ENCODE data around the gene SELPLG. TPM values are rescaled to one million over a fixed set of nuclear protein-coding genes. Genes with fewer than 3 reads are reported as not detected.

The SELPLG gene
- total RNA-seq, 2 experiments from 2014 or later, result 289 to 301 TPM

- Mint-ChIP-seq H3K9me3 (no peaks in the 10 kb centered on the region), H3K27ac (no peak overlapping the region), H3K36me3 (ENCODE audit: low read depth) (peaks cover 19% of the 10 kb centered on the region), H3K27me3 (no peaks in the 10 kb centered on the region), H3K4me3 (no peak overlapping the region), H3K4me1 (peaks cover 13% of the 10 kb centered on the region)
- ChIA-PET CTCF (interaction anchor here (1.0 to 2.0 kb wide), 4 partner anchors 9 to 35 kb away, joined by 3 to 15 read pairs (median 6); no protein-coding TSS in a partner anchor), POLR2A (interaction anchor here (1.1 to 5.6 kb wide), 2 partner anchors 20 to 89 kb away, joined by 3 to 48 read pairs; partner anchors contain the start of gene SELPLG)
- DNase-seq, result no peak
These were observed 19.4 kb upstream of the SELPLG start for GRCh38 chr12:108653082-108653516.

GRCh38 chr12:108650083-108650482 is 16.4 kb upstream of the SELPLG start:
- Mint-ChIP-seq H3K27me3 (no peaks in the 10 kb centered on the region), H3K9me3 (no peaks in the 10 kb centered on the region), H3K27ac (no peak overlapping the region), H3K4me3 (no peak overlapping the region), H3K36me3 (ENCODE audit: low read depth) (peaks cover 26% of the 10 kb centered on the region), H3K4me1 (peaks cover 34% of the 10 kb centered on the region)
- no peak for DNase-seq
- CTCF ChIA-PET, result interaction anchor here (0.6 to 4.3 kb wide), 3 partner anchors 14 to 203 kb away, joined by 3 to 19 read pairs (median 3); no protein-coding TSS in a partner anchor
- POLR2A ChIA-PET, result interaction anchor here (5.6 kb wide), 1 partner anchor 17 kb away, joined by 48 read pairs; the partner anchor contains the start of gene SELPLG

GRCh38 chr12:108649669-108650068 is 16.0 kb upstream of the SELPLG start:
- Mint-ChIP-seq H3K27ac (no peak overlapping the region), H3K4me3 (no peak overlapping the region), H3K27me3 (no peaks in the 10 kb centered on the region), H3K36me3 (ENCODE audit: low read depth) (peaks cover 28% of the 10 kb centered on the region), H3K9me3 (no peaks in the 10 kb centered on the region), H3K4me1 (peaks cover 34% of the 10 kb centered on the region)
- POLR2A ChIA-PET, result interaction anchor here (5.6 kb wide), 1 partner anchor 17 kb away, joined by 48 read pairs; the partner anchor contains the start of gene SELPLG
- no peak for DNase-seq
- CTCF ChIA-PET, result interaction anchor here (1.5 to 4.3 kb wide), 2 partner anchors 15 to 42 kb away, joined by 3 to 19 read pairs; no protein-coding TSS in a partner anchor

- Mint-ChIP-seq H3K36me3 (ENCODE audit: low read depth) (peaks cover 32% of the 10 kb centered on the region), H3K4me1 (peaks cover 34% of the 10 kb centered on the region), H3K27ac (no peak overlapping the region), H3K4me3 (no peak overlapping the region), H3K9me3 (no peaks in the 10 kb centered on the region), H3K27me3 (no peaks in the 10 kb centered on the region)
- CTCF ChIA-PET, result interaction anchor here (4.3 kb wide), 1 partner anchor 15 kb away, joined by 19 read pairs; no protein-coding TSS in a partner anchor
- POLR2A ChIA-PET, result interaction anchor here (5.6 kb wide), 1 partner anchor 16 kb away, joined by 48 read pairs; the partner anchor contains the start of gene SELPLG
- no peak for DNase-seq
These were observed 15.4 kb upstream of the SELPLG start for GRCh38 chr12:108649126-108649525.

GRCh38 chr12:108648371-108648770 is 14.7 kb upstream of the SELPLG start:
- Mint-ChIP-seq H3K36me3 (ENCODE audit: low read depth) (peaks cover 32% of the 10 kb centered on the region), H3K4me3 (no peak overlapping the region), H3K4me1 (peaks cover 38% of the 10 kb centered on the region), H3K27me3 (no peaks in the 10 kb centered on the region), H3K27ac (no peak overlapping the region), H3K9me3 (no peaks in the 10 kb centered on the region)
- DNase-seq, result no peak
- ChIA-PET POLR2A (interaction anchor here (4.9 kb wide), 1 partner anchor 15 kb away, joined by 84 read pairs; the partner anchor contains the start of gene SELPLG), CTCF (interaction anchor here (4.3 kb wide), 1 partner anchor 16 kb away, joined by 19 read pairs; no protein-coding TSS in a partner anchor)

GRCh38 chr12:108647585-108648287 is 14.0 kb upstream of the SELPLG start:
- no peak overlapping the region for H3K4me3 Mint-ChIP-seq
- no peaks in the 10 kb centered on the region for H3K27me3 Mint-ChIP-seq
- peaks cover 40% of the 10 kb centered on the region for H3K4me1 Mint-ChIP-seq
- H3K9me3 Mint-ChIP-seq, result no peaks in the 10 kb centered on the region
- ChIA-PET POLR2A (interaction anchor here (1.9 to 4.9 kb wide), 3 partner anchors 11 to 19 kb away, joined by 6 to 84 read pairs (median 8); partner anchors contain the start of gene SELPLG), CTCF (interaction anchor here (0.7 to 4.3 kb wide), 11 partner anchors 12 to 305 kb away, joined by 3 to 19 read pairs (median 4); partner anchors contain the start of genes ISCU and SELPLG)
- peaks cover 32% of the 10 kb centered on the region for H3K36me3 Mint-ChIP-seq (ENCODE audit: low read depth)
- no peak for DNase-seq
- H3K27ac Mint-ChIP-seq, result no peak overlapping the region

- peaks cover 35% of the 10 kb centered on the region for H3K36me3 Mint-ChIP-seq (ENCODE audit: low read depth)
- peaks cover 40% of the 10 kb centered on the region for H3K4me1 Mint-ChIP-seq
- ChIA-PET CTCF (interaction anchor here (0.7 to 3.4 kb wide), 15 partner anchors 10 to 305 kb away, joined by 3 to 20 read pairs (median 4); partner anchors contain the start of genes ISCU and SELPLG), POLR2A (interaction anchor here (0.7 to 4.9 kb wide), 6 partner anchors 10 to 83 kb away, joined by 3 to 84 read pairs (median 6); partner anchors contain the start of gene SELPLG)
- no peak for DNase-seq
- no peaks in the 10 kb centered on the region for H3K9me3 Mint-ChIP-seq
- peak overlapping the region; percentile 9 for H3K4me3 Mint-ChIP-seq
- H3K27ac Mint-ChIP-seq, result peak overlapping the region; percentile 65
- H3K27me3 Mint-ChIP-seq, result no peaks in the 10 kb centered on the region
These were observed 13.2 kb upstream of the SELPLG start for GRCh38 chr12:108646600-108647579.

- DNase-seq, result no peak
- ChIA-PET POLR2A (interaction anchor here (0.9 to 4.9 kb wide), 5 partner anchors 9 to 18 kb away, joined by 3 to 84 read pairs (median 6); partner anchors contain the start of gene SELPLG), CTCF (interaction anchor here (0.6 to 3.4 kb wide), 13 partner anchors 9 to 112 kb away, joined by 3 to 20 read pairs (median 4); partner anchors contain the start of genes ISCU and SELPLG)
- Mint-ChIP-seq H3K27ac (peak overlapping the region; percentile 65), H3K36me3 (ENCODE audit: low read depth) (peaks cover 35% of the 10 kb centered on the region), H3K4me1 (peaks cover 40% of the 10 kb centered on the region), H3K9me3 (no peaks in the 10 kb centered on the region), H3K27me3 (no peaks in the 10 kb centered on the region), H3K4me3 (peak overlapping the region; percentile 9)
These were observed 12.2 kb upstream of the SELPLG start for GRCh38 chr12:108645686-108646599.

- POLR2A ChIA-PET, result interaction anchor here (4.9 kb wide), 1 partner anchor 12 kb away, joined by 84 read pairs; the partner anchor contains the start of gene SELPLG
- no peak overlapping the region for H3K27ac Mint-ChIP-seq
- no peak for DNase-seq
- peaks cover 46% of the 10 kb centered on the region for H3K4me1 Mint-ChIP-seq
- H3K4me3 Mint-ChIP-seq, result no peak overlapping the region
- H3K27me3 Mint-ChIP-seq, result no peaks in the 10 kb centered on the region
- CTCF ChIA-PET, result interaction anchor here (3.1 to 3.4 kb wide), 2 partner anchors 19 to 26 kb away, joined by 19 to 20 read pairs; no protein-coding TSS in a partner anchor
- H3K36me3 Mint-ChIP-seq (ENCODE audit: low read depth), result peaks cover 34% of the 10 kb centered on the region
- H3K9me3 Mint-ChIP-seq, result no peaks in the 10 kb centered on the region
These were observed 11.1 kb upstream of the SELPLG start for GRCh38 chr12:108644811-108645120.

- H3K9me3 Mint-ChIP-seq, result no peaks in the 10 kb centered on the region
- POLR2A ChIA-PET, result interaction anchor here (0.6 to 4.9 kb wide), 2 partner anchors 10 to 11 kb away, joined by 3 to 84 read pairs; partner anchors contain the start of gene SELPLG
These were observed 10.5 kb upstream of the SELPLG start for GRCh38 chr12:108643941-108644810.

More at GRCh38 chr12:108643941-108644810, 10.5 kb upstream of the SELPLG start:
- CTCF ChIA-PET, result interaction anchor here (3.1 to 3.4 kb wide), 2 partner anchors 20 to 26 kb away, joined by 19 to 20 read pairs; no protein-coding TSS in a partner anchor
- no peak overlapping the region for H3K4me3 Mint-ChIP-seq
- no peaks in the 10 kb centered on the region for H3K27me3 Mint-ChIP-seq
- H3K27ac Mint-ChIP-seq, result no peak overlapping the region
- H3K36me3 Mint-ChIP-seq (ENCODE audit: low read depth), result peaks cover 33% of the 10 kb centered on the region
- no peak for DNase-seq
- H3K4me1 Mint-ChIP-seq, result peaks cover 46% of the 10 kb centered on the region

Measured in activated CD4-positive, alpha-beta memory T cell treated with anti-CD3 and anti-CD28 coated beads, Interleukin-2, amount 10 ng/mL, durations not matched to agents 7 days and 5 days (primary cell).